MG63 (cell line): Measurements from ENCODE around the gene EIF5B. TPM values are rescaled to one million over a fixed set of nuclear protein-coding genes. Genes with fewer than 3 reads are reported as not detected.
"Not testable (repeated sequence)": the region's sequence is repeated elsewhere in the genome, so short reads cannot be mapped to it uniquely, and the experiment has no call there.

Source experiments
- DNase-seq: peaks from one replicate; pipeline ENCODE4 v3.0.0-alpha.2; 2020
- H3K27me3 ChIP-seq: fragments of 250-450 bp; sonication (Bioruptor Pico); 2 replicates; pipeline ENCODE4 v1.5.1; 2020; ENCODE audit warnings: mild to moderate bottlenecking, moderate library complexity
- H3K36me3 ChIP-seq: fragments of 250-450 bp; sonication (Bioruptor Pico); 2 replicates; pipeline ENCODE4 v1.5.1; 2020; ENCODE audit warnings: mild to moderate bottlenecking, moderate library complexity
- H3K4me3 ChIP-seq: fragments of 250-450 bp; sonication (Bioruptor Pico); 2 replicates; pipeline ENCODE4 v1.5.1; 2020; ENCODE audit warnings: mild to moderate bottlenecking, moderate library complexity
- H3K9me3 ChIP-seq: fragments of 250-450 bp; sonication (Bioruptor Pico); 2 replicates; pipeline ENCODE4 v1.5.1; 2020; ENCODE audit warnings: mild to moderate bottlenecking, moderate library complexity
- total RNA-seq: library from RNA; depleted of rRNA; stranded (reverse); fragments of >200 nt; shearing (Covaris generic); gene quantifications from 2 replicates; pipeline ENCODE4 v1.2.3, GENCODE V29; 2014; ENCODE audit warnings: low replicate concordance

Gene EIF5B
- total RNA-seq, 1 experiment from 2014 or later: 3.6 TPM

GRCh38 chr2:99348173-99348572 lies 11.0 kb downstream of the EIF5B start:
- DNase-seq: no peak
- Histone ChIP-seq H3K36me3 (no peaks in the 10 kb centered on the region), H3K4me3 (no peak overlapping the region), H3K27me3 (no peaks in the 10 kb centered on the region), H3K9me3 (no peaks in the 10 kb centered on the region)

- no peaks in the 10 kb centered on the region for H3K36me3 ChIP-seq
- no peak for DNase-seq
- H3K9me3 ChIP-seq: no peaks in the 10 kb centered on the region
- H3K4me3 ChIP-seq: no peak overlapping the region
- H3K27me3 ChIP-seq: no peaks in the 10 kb centered on the region
Observed at GRCh38 chr2:99350194-99350593, 13.0 kb downstream of the EIF5B start.

DNA sequence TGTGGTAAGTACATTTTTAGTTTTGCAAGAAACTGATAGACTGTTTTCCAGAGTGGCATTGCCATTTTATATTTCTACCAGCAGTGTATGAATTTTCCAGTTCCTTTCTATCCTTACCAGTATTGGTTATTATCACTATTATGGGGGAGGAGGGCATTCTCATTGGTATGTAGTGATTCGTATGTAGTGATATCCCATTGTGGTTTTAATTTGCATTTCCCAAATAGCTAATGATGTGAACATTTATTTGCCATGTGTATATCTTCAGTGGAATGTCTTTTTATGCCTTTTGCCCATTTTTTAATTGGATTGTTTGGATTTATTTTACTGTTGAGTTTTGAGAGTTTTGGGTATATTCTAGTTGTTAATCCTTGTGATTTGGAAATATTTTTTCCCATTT lies 16.9 kb downstream of the EIF5B start:
- Histone ChIP-seq H3K4me3 (no peak overlapping the region), H3K27me3 (no peaks in the 10 kb centered on the region), H3K36me3 (no peaks in the 10 kb centered on the region), H3K9me3 (no peaks in the 10 kb centered on the region)
- DNase-seq: no peak

GRCh38 chr2:99354825-99355224 lies 17.6 kb downstream of the EIF5B start:
- H3K27me3 ChIP-seq, H3K4me3 ChIP-seq, DNase-seq, H3K9me3 ChIP-seq, H3K36me3 ChIP-seq: not testable (repeated sequence)

DNA sequence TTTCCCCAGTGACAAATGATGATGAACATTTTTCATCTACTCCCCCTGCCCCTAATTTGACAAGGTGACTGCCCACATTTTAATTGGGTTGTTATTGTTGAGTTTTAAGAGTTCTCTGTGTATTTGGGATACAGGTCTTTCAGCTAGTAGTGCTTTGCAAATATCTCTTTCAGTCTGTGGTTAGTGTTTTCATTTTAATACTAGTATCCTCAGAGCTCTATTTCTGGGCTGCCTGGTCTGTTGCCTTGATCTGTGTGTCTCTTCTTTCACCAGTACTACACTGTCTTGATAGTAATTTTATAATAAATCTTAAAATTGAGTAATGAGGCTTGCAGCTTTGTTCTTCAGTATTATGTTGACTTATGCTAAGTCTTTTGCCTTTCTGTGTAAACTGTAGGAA lies 19.7 kb downstream of the EIF5B start:
- peaks cover 14% of the 10 kb centered on the region; the same call in 1 of the 2 replicates for H3K36me3 ChIP-seq
- H3K27me3 ChIP-seq: no peaks in the 10 kb centered on the region
- no peak overlapping the region for H3K4me3 ChIP-seq
- no peak for DNase-seq
- H3K9me3 ChIP-seq: no peaks in the 10 kb centered on the region

DNA sequence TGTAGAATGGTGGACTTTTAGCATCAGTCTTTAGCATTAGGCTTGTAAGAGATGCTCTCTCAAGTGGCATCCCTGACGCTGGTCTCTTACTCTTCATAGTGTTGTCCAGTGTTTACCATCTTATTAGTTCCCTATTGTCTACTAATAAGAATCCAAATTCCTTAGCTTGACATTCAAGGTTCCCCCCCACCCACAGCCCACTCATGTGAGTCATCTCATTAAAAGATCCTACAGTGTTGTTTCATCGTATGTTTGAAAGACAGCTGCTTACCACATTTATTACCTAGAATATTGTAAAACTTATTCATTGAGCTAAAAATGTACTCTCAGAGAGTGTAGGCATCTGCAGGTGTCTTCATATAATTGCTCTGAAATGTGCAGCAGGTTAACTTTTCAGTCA lies 28.5 kb downstream of the EIF5B start:
- Histone ChIP-seq H3K36me3 (peaks cover 79% of the 10 kb centered on the region), H3K27me3 (no peaks in the 10 kb centered on the region), H3K9me3 (no peaks in the 10 kb centered on the region), H3K4me3 (no peak overlapping the region)
- no peak for DNase-seq

GRCh38 chr2:99368854-99369253 lies 31.7 kb downstream of the EIF5B start:
- peaks cover 90% of the 10 kb centered on the region for H3K36me3 ChIP-seq
- H3K27me3 ChIP-seq, DNase-seq, H3K9me3 ChIP-seq, H3K4me3 ChIP-seq: not testable (repeated sequence)

DNA sequence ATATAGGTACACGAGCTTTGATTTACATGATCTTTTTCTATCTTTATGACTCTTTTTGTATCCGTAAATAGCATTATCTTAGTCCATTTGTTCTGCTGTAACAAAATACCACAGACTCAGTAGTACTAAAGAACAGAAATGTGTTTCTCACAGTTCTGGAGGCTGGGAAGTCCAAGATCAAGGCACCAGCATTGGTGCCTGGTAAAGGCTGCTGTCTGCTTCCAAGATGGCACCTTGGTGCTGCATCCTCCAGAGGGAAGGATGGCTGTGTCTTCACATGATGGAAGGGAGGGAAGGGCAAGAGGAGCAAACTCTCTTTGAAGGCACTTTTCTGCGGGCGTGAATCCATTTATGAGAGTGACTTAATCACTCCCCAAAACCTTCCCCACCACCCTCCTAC lies 36.0 kb downstream of the EIF5B start:
- H3K36me3 ChIP-seq: peaks cover 85% of the 10 kb centered on the region
- DNase-seq: no peak

DNA sequence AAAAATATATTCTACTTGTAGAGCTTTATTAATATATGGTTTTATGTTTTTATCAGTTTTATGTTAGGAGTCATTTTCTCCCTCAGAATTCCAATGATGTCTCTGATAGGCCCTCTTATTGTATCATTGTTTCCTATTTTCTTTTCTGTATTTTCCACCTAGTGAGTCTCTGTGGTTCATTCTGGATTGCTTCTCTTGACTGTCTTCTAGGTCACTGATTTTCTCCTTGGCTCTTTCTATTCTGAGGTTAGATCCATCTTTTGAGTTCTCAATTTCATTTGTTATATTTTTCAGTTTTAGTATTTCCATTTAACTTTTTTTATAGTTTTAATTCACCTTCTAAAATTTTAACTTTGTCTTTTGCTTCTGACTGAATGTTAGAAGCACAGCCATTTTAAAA lies 37.6 kb downstream of the EIF5B start:
- H3K9me3 ChIP-seq: no peaks in the 10 kb centered on the region
- DNase-seq: no peak
- no peaks in the 10 kb centered on the region for H3K27me3 ChIP-seq
- H3K4me3 ChIP-seq: no peak overlapping the region
- peaks cover 86% of the 10 kb centered on the region for H3K36me3 ChIP-seq

More for the DNA sequence above, 36.0 kb downstream of the EIF5B start:
- H3K4me3 ChIP-seq: no peak overlapping the region
- H3K27me3 ChIP-seq: no peaks in the 10 kb centered on the region
- H3K9me3 ChIP-seq: no peaks in the 10 kb centered on the region

DNA sequence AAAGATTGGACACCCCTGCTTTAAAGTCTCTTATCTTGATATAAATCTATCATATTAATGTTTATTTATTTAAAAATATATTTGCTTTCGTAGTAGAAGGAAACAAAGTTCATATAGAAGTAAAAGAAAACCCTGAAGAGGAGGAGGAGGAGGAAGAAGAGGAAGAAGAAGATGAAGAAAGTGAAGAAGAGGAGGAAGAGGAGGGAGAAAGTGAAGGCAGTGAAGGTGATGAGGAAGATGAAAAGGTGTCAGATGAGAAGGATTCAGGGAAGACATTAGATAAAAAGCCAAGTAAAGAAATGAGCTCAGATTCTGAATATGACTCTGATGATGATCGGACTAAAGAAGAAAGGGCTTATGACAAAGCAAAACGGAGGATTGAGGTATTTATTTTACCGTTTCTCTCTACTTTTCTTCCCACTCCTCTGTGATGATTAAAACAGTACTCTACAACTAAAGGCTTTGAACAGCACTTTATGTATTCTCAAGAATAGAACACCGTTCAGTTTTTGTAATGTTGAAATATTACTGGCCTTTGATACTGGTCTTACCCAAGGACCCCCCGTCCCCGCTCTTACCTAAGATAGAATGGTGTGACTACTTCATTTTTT lies 39.2 kb downstream of the EIF5B start:
- no peak overlapping the region for H3K4me3 ChIP-seq
- no peak for DNase-seq
- peaks cover 90% of the 10 kb centered on the region for H3K36me3 ChIP-seq
- no peaks in the 10 kb centered on the region for H3K9me3 ChIP-seq
- no peaks in the 10 kb centered on the region for H3K27me3 ChIP-seq

- no peak for DNase-seq
- H3K9me3 ChIP-seq: 0 out of 2 replicates have a peak, but pooled peaks cover 2% of the 10 kb centered on the region
- H3K4me3 ChIP-seq: no peak overlapping the region
- H3K27me3 ChIP-seq: no peaks in the 10 kb centered on the region
- H3K36me3 ChIP-seq: peaks cover 90% of the 10 kb centered on the region
Observed at GRCh38 chr2:99377879-99378278, 40.7 kb downstream of the EIF5B start.

- Histone ChIP-seq H3K36me3 (peaks cover 86% of the 10 kb centered on the region), H3K9me3 (0 out of 2 replicates have a peak, but pooled peaks cover 2% of the 10 kb centered on the region), H3K4me3 (no peak overlapping the region)
Observed at GRCh38 chr2:99380376-99381010, 43.3 kb downstream of the EIF5B start.

DNA sequence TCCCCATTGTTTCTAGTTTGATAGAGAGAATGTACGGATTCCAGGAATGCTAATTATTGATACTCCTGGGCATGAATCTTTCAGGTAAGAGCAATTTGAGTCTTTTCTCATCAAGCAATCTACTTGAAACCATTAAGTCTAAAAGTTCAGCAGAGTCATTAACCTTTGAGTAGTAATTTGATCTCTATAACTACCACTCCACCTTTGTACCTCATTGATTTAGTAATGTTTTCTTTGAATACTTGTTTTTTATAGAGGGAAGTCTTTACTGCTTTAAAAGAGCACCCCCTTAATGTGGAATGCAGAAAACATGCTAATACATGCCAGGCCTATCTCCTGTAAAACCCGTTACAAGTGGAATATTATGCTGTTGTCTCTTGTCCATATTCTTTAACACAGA lies 45.0 kb downstream of the EIF5B start:
- no peaks in the 10 kb centered on the region for H3K27me3 ChIP-seq
- DNase-seq: no peak
- H3K4me3 ChIP-seq: no peak overlapping the region
- H3K9me3 ChIP-seq: 0 out of 2 replicates have a peak, but pooled peaks cover 2% of the 10 kb centered on the region
- H3K36me3 ChIP-seq: peaks cover 75% of the 10 kb centered on the region

More at GRCh38 chr2:99380376-99381010, 43.3 kb downstream of the EIF5B start:
- DNase-seq: no peak
- H3K27me3 ChIP-seq: no peaks in the 10 kb centered on the region

GRCh38 chr2:99386011-99386410 lies 48.8 kb downstream of the EIF5B start:
- Histone ChIP-seq H3K36me3 (peaks cover 50% of the 10 kb centered on the region), H3K9me3 (0 out of 2 replicates have a peak, but pooled peaks cover 2% of the 10 kb centered on the region), H3K4me3 (no peak overlapping the region), H3K27me3 (no peaks in the 10 kb centered on the region)
- no peak for DNase-seq

- no peak for DNase-seq
- Histone ChIP-seq H3K36me3 (peaks cover 32% of the 10 kb centered on the region), H3K4me3 (no peak overlapping the region), H3K9me3 (no peaks in the 10 kb centered on the region), H3K27me3 (no peaks in the 10 kb centered on the region)
Observed at GRCh38 chr2:99388892-99389291, 51.7 kb downstream of the EIF5B start.

GRCh38 chr2:99389371-99389770 lies 52.2 kb downstream of the EIF5B start:
- peaks cover 34% of the 10 kb centered on the region for H3K36me3 ChIP-seq
- no peaks in the 10 kb centered on the region for H3K9me3 ChIP-seq
- no peaks in the 10 kb centered on the region for H3K27me3 ChIP-seq
- no peak overlapping the region for H3K4me3 ChIP-seq
- DNase-seq: no peak

DNA sequence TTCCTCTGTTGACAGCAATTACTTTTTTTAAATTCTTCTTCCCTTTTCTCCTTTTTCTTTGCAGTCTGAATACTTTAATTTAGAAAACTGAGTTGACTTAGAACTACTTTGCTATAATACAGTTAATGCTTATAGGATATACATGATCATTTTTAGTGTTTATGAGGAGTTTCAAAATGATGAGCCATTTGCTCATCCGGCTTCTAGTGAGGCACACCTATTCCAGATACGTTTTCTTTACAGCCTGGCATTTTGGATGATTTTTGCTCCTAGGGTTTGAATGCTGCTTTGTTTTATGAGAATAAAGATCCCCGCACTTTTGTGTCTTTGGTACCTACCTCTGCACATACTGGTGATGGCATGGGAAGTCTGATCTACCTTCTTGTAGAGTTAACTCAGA lies 52.8 kb downstream of the EIF5B start:
- Histone ChIP-seq H3K9me3 (no peaks in the 10 kb centered on the region), H3K27me3 (no peaks in the 10 kb centered on the region), H3K36me3 (peaks cover 36% of the 10 kb centered on the region), H3K4me3 (no peak overlapping the region)
- no peak for DNase-seq

DNA sequence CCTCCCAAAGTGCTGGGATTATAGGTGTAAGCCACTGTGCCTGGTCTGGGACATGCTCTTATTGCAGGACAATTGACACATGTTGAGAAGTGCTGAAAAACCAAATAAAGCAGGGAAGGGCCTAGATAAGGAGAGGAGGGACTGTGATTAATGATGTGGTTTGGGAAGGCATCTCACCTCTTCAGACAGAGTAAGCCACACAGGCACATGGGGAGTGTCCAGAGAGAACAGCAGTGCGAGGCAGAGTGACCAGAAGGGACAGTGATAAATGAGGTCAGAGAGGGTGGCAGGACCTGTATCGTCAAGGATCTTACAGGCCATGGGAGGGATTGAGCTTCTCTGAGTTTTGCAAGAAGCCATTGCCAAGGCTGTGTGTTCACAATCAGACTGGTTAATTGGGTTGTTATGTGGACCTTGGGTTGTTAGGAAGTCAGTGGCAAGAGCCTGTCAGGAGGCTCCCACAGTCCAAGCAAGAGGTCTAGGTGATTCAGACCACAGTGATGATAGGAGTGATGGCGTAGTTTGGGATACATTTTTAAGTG lies 58.5 kb downstream of the EIF5B start:
- no peak for DNase-seq
- H3K36me3 ChIP-seq: peaks cover 69% of the 10 kb centered on the region
- no peak overlapping the region for H3K4me3 ChIP-seq

More for the DNA sequence above, 58.5 kb downstream of the EIF5B start:
- H3K27me3 ChIP-seq: no peaks in the 10 kb centered on the region
- no peaks in the 10 kb centered on the region for H3K9me3 ChIP-seq
